ENCODE data around the gene POFUT1. TPM values are rescaled to one million over a fixed set of nuclear protein-coding genes. Genes with fewer than 3 reads are reported as not detected.
"Not testable (repeated sequence)": the region's sequence is repeated elsewhere in the genome, so short reads cannot be mapped to it uniquely, and the experiment has no call there.

Gene POFUT1
- polyA plus RNA-seq, 1 donor: 42.3 TPM

GRCh38 chr20:32188376-32189122 is 19.1 kb upstream of the POFUT1 start:
- no peak for DNase-seq

- DNase-seq: no peak
These were observed 18.6 kb upstream of the POFUT1 start for GRCh38 chr20:32189123-32189410.

- no peak for DNase-seq
These were observed 17.7 kb upstream of the POFUT1 start for GRCh38 chr20:32189691-32190615.

GRCh38 chr20:32190616-32191415 is 16.9 kb upstream of the POFUT1 start:
- DNase-seq: no peak

- DNase-seq: no peak
These were observed 16.3 kb upstream of the POFUT1 start for GRCh38 chr20:32191422-32191821.

- no peak for DNase-seq
These were observed 15.8 kb upstream of the POFUT1 start for GRCh38 chr20:32191873-32192272.

GRCh38 chr20:32192698-32193097 is 15.0 kb upstream of the POFUT1 start:
- no peak for DNase-seq

GRCh38 chr20:32193336-32193735 is 14.3 kb upstream of the POFUT1 start:
- DNase-seq: not testable (repeated sequence)

GRCh38 chr20:32193996-32194395 is 13.7 kb upstream of the POFUT1 start:
- DNase-seq: no peak

GRCh38 chr20:32195581-32195980 is 12.1 kb upstream of the POFUT1 start:
- no peak for DNase-seq

GRCh38 chr20:32196613-32197012 is 11.1 kb upstream of the POFUT1 start:
- not testable (repeated sequence) for DNase-seq

GRCh38 chr20:32197136-32197535 is 10.5 kb upstream of the POFUT1 start:
- not testable (repeated sequence) for DNase-seq

- DNase-seq: no peak
These were observed 8.7 kb upstream of the POFUT1 start for GRCh38 chr20:32199006-32199405.

GRCh38 chr20:32201296-32201976 is 6.2 kb upstream of the POFUT1 start:
- no peak for DNase-seq

- DNase-seq: no peak
These were observed 5.7 kb upstream of the POFUT1 start for GRCh38 chr20:32201977-32202363.

- no peak for DNase-seq
These were observed 4.1 kb upstream of the POFUT1 start for GRCh38 chr20:32203356-32204204.

GRCh38 chr20:32204205-32205109 is 3.2 kb upstream of the POFUT1 start:
- no peak for DNase-seq

- DNase-seq: no peak
These were observed 2.4 kb upstream of the POFUT1 start for GRCh38 chr20:32205110-32205842.

Data from left kidney (tissue), 2 donors.